Measurements from ENCODE around the gene SLC45A1.

DNA sequence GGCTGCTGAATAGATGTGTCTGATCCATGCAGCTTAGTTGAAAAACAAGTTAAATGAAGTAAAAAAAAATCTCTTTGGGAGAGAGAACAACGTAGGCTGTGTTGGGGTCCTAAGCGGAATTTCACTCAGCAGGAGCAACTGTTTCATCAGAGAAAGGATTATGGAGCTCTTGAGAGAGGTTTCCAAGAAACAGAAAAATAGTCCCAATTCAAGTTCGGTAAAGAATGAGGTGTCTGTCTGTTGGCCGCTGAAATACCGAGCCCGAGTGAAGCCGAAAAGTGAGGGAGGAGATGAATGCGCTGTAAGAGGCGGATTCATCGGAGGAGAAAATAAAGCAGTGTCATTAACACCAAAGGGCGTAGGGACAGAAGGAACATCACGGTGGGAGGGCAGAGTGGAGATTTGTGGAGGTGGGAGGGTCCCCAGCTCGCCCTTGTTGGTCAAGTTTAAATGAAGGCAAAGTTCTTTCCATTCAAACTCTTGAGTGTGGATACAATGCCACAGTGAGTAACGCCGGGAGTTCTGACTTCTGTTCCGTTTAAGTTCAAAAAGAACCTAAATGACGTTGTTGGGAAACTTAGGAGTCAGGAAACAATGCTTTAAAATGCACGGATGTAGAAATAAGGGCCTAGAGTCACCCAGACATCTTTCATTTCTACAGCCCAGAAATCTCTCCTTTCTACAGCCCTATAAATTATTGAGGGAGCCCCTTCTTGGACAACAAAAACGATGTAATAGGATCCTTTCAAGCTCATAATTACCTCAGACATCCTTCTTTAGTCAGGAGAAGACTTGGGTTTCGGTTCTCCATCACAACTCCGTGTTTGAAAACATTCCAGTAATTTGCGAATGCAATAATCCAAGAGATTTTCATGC is 15.6 kb upstream of the SLC45A1 start:
- TF ChIP-seq, protein P1, sequence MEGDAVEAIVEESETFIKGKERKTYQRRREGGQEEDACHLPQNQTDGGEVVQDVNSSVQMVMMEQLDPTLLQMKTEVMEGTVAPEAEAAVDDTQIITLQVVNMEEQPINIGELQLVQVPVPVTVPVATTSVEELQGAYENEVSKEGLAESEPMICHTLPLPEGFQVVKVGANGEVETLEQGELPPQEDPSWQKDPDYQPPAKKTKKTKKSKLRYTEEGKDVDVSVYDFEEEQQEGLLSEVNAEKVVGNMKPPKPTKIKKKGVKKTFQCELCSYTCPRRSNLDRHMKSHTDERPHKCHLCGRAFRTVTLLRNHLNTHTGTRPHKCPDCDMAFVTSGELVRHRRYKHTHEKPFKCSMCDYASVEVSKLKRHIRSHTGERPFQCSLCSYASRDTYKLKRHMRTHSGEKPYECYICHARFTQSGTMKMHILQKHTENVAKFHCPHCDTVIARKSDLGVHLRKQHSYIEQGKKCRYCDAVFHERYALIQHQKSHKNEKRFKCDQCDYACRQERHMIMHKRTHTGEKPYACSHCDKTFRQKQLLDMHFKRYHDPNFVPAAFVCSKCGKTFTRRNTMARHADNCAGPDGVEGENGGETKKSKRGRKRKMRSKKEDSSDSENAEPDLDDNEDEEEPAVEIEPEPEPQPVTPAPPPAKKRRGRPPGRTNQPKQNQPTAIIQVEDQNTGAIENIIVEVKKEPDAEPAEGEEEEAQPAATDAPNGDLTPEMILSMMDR (IDR thresholded peaks at IDR 0.05) = no peak
- TF ChIP-seq POLR2A (IDR thresholded peaks at IDR 0.05) (no peak), EP300 (IDR thresholded peaks at IDR 0.05) (no peak)
